ENCODE results near the gene NSDHL.

DNA sequence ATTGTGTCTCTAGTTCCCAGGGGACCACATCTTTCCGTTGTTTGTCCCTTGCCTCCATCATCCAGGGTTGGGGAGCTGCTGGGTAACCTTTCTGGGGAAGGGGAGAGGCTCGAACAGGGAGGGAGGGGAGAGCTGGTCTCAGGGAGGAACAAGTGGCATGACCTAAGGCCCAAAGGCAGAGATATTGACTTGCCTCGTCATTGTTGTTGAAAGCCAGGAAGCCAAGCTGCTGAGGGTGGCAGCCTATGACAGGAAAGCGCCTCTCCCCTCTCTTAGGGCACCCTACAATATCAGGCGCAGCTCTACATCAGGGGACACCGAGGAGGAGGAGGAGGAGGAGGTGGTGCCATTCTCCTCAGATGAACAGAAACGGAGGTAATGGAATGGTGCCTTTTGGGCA, 87.8 kb downstream of the NSDHL start:
- TF ChIP-seq ZNF565 (CRISPR knock-in tag; conservative IDR thresholded peaks at IDR 0.05; ENCODE audit: low read depth) (no peak), TOX (CRISPR knock-in tag; IDR thresholded peaks at IDR 0.05; ENCODE audit: borderline replicate concordance) (no peak), ARNTL (CRISPR knock-in tag; IDR thresholded peaks at IDR 0.05; ENCODE audit: borderline replicate concordance, low read depth) (no peak), PPARA (CRISPR knock-in tag; IDR thresholded peaks at IDR 0.05; ENCODE audit: borderline replicate concordance) (no peak), RARB (CRISPR knock-in tag; IDR thresholded peaks at IDR 0.05) (no peak), ZFP30 (CRISPR knock-in tag; IDR thresholded peaks at IDR 0.05) (no peak), TCF4 (CRISPR knock-in tag; IDR thresholded peaks at IDR 0.05; ENCODE audit: borderline replicate concordance) (no peak), ZC3H10 (CRISPR knock-in tag; IDR thresholded peaks at IDR 0.05) (no peak), GLIS3 (CRISPR knock-in tag; IDR thresholded peaks at IDR 0.05) (no peak), ZNF8 (CRISPR knock-in tag; IDR thresholded peaks at IDR 0.05) (no peak)
- TF ChIP-seq, protein P1, sequence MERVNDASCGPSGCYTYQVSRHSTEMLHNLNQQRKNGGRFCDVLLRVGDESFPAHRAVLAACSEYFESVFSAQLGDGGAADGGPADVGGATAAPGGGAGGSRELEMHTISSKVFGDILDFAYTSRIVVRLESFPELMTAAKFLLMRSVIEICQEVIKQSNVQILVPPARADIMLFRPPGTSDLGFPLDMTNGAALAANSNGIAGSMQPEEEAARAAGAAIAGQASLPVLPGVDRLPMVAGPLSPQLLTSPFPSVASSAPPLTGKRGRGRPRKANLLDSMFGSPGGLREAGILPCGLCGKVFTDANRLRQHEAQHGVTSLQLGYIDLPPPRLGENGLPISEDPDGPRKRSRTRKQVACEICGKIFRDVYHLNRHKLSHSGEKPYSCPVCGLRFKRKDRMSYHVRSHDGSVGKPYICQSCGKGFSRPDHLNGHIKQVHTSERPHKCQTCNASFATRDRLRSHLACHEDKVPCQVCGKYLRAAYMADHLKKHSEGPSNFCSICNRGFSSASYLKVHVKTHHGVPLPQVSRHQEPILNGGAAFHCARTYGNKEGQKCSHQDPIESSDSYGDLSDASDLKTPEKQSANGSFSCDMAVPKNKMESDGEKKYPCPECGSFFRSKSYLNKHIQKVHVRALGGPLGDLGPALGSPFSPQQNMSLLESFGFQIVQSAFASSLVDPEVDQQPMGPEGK (CRISPR knock-in tag; IDR thresholded peaks at IDR 0.05; ENCODE audit: borderline replicate concordance) = no peak

All from SK-N-SH treated with all-trans-retinoic acid at 6 μM for 48 hours (cell line).